ENCODE measurements around the gene SUCNR1. TPM values are rescaled to one million over a fixed set of nuclear protein-coding genes. Genes with fewer than 3 reads are reported as not detected.
"Not testable (repeated sequence)": the region's sequence is repeated elsewhere in the genome, so short reads cannot be mapped to it uniquely, and the experiment has no call there.

The SUCNR1 gene
- total RNA-seq, 4 donors from 2014 or later, result 0.19 to 0.38 TPM; not detected in 2

GRCh38 chr3:151880416-151880690 lies 6.9 kb downstream of the SUCNR1 start:
- Histone ChIP-seq H3K36me3 (no peaks in the 10 kb centered on the region), H3K4me1 (peaks cover 0 to 6% (median 0%) of the 10 kb centered on the region in 3 donors), H3K9me3 (no peaks in the 10 kb centered on the region), H3K4me3 (no peak overlapping the region), H3K27me3 (no peaks in the 10 kb centered on the region), H3K27ac (no peak overlapping the region)
- WGBS, 2 donors, result 52 to 69% methylated on average over 2 of the region's 2 CpGs
- intact Hi-C loops (cut with DNase I), result no loop called here
- DNase-seq, result no peak
- no peak for TF ChIP-seq POLR2A (IDR thresholded peaks at IDR 0.05)
- no peak for TF ChIP-seq CTCF (IDR thresholded peaks at IDR 0.05)

- Histone ChIP-seq H3K27me3 (no peaks in the 10 kb centered on the region), H3K36me3 (no peaks in the 10 kb centered on the region), H3K4me1 (peaks cover 0 to 6% (median 0%) of the 10 kb centered on the region in 3 donors), H3K27ac (no peak overlapping the region), H3K9me3 (no peaks in the 10 kb centered on the region), H3K4me3 (no peak overlapping the region)
- TF ChIP-seq POLR2A (IDR thresholded peaks at IDR 0.05), result no peak
- TF ChIP-seq CTCF (IDR thresholded peaks at IDR 0.05), result no peak
- DNase-seq, result no peak
- 80 to 93% methylated on average over 6 of the region's 6 CpGs for WGBS, 2 donors
- intact Hi-C loops (cut with DNase I), result no loop called here
Observed at GRCh38 chr3:151881137-151881536, 7.7 kb downstream of the SUCNR1 start.

- WGBS, 2 donors, result 60% methylated on average over 2 of the region's 3 CpGs; no CpG with 5 or more reads in 1 of the 2 donors
- H3K9me3 ChIP-seq; H3K4me1 ChIP-seq; H3K4me3 ChIP-seq; DNase-seq; H3K27ac ChIP-seq; H3K27me3 ChIP-seq; H3K36me3 ChIP-seq; intact Hi-C loops (cut with DNase I): not testable (repeated sequence)
Observed at GRCh38 chr3:151885397-151885796, 12.0 kb downstream of the SUCNR1 start.

- H3K27me3 ChIP-seq; H3K36me3 ChIP-seq; intact Hi-C loops (cut with DNase I); DNase-seq; H3K4me1 ChIP-seq; H3K9me3 ChIP-seq; H3K4me3 ChIP-seq; H3K27ac ChIP-seq: not testable (repeated sequence)
- 89 to 100% methylated on average over 1 of the region's 3 CpGs for WGBS, 2 donors
Observed at GRCh38 chr3:151887450-151888211, 14.2 kb downstream of the SUCNR1 start.

GRCh38 chr3:151890721-151891141 lies 17.3 kb downstream of the SUCNR1 start:
- 37 to 40% methylated on average over 4 of the region's 4 CpGs for WGBS, 2 donors
- no peak for DNase-seq
- no peaks in the 10 kb centered on the region for H3K9me3 ChIP-seq
- H3K36me3 ChIP-seq, result no peaks in the 10 kb centered on the region
- no peaks in the 10 kb centered on the region for H3K4me1 ChIP-seq
- no peak overlapping the region for H3K27ac ChIP-seq
- intact Hi-C loops (cut with DNase I), result no loop called here
- H3K4me3 ChIP-seq, result no peak overlapping the region
- no peak for TF ChIP-seq CTCF (IDR thresholded peaks at IDR 0.05)
- TF ChIP-seq POLR2A (IDR thresholded peaks at IDR 0.05), result no peak
- H3K27me3 ChIP-seq, result no peaks in the 10 kb centered on the region

GRCh38 chr3:151891721-151892120 lies 18.3 kb downstream of the SUCNR1 start:
- Histone ChIP-seq H3K9me3 (no peaks in the 10 kb centered on the region), H3K4me3 (no peak overlapping the region), H3K27ac (no peak overlapping the region), H3K4me1 (peaks cover 0 to 3% (median 0%) of the 10 kb centered on the region in 3 donors), H3K27me3 (no peaks in the 10 kb centered on the region), H3K36me3 (no peaks in the 10 kb centered on the region)
- DNase-seq, result no peak
- intact Hi-C loops (cut with DNase I), result no loop called here
- 62% methylated on average over 5 of the region's 5 CpGs for WGBS, 2 donors
- TF ChIP-seq CTCF (IDR thresholded peaks at IDR 0.05) (no peak), POLR2A (IDR thresholded peaks at IDR 0.05) (no peak)
